NT2/D1 (cell line): ENCODE measurements around the gene CYP2A13.

Source experiments
- SUZ12 ChIP-seq: IDR thresholded peaks from 2 replicates; pipeline ENCODE4 v1.6.1; 2011; ENCODE audit not compliant: insufficient read length, insufficient read depth; ENCODE audit errors: extremely low read depth
- YY1 ChIP-seq: IDR thresholded peaks from 2 replicates; pipeline ENCODE4 v1.6.1; 2011; ENCODE audit not compliant: insufficient read length, insufficient read depth
- ZNF274 ChIP-seq: IDR thresholded peaks from 2 replicates; pipeline ENCODE4 v1.6.1; 2011; ENCODE audit warnings: mild to moderate bottlenecking, low read depth, low read length

- no peak for TF ChIP-seq YY1
- no peak for TF ChIP-seq SUZ12
- no peak for TF ChIP-seq ZNF274
These were observed 45.0 kb downstream of the CYP2A13 start for GRCh38 chr19:41133260-41133659.
